HepG2 (cell line): ENCODE measurements around the gene CSNK2A1. TPM values are rescaled to one million over a fixed set of nuclear protein-coding genes. Genes with fewer than 3 reads are reported as not detected.

Source experiments
- FOXP1 ChIP-seq, 2 experiments: fragments of 450-650 bp in 1 of 2; IDR thresholded peaks; 2 replicates each; pipeline ENCODE4 v1.6.1; 2017 to 2018; ENCODE audit warnings: antibody characterized with exemption in 1 of 2
- GMEB1 ChIP-seq: sonication (generic); formaldehyde crosslinking; IDR thresholded peaks from 2 replicates; pipeline ENCODE4 v1.5.1; 2020; ENCODE audit warnings: missing genetic modification reagents, mild to moderate bottlenecking, borderline replicate concordance
- HOXA3 ChIP-seq: sonication (generic); formaldehyde crosslinking; IDR thresholded peaks from 2 replicates; pipeline ENCODE4 v1.5.0; 2020; ENCODE audit warnings: missing genetic modification reagents
- IKZF5 ChIP-seq: IDR thresholded peaks from 2 replicates; pipeline ENCODE4 v1.6.1; 2018; ENCODE audit warnings: missing genetic modification reagents, mild to moderate bottlenecking, missing compliant biosample characterization
- KAT7 ChIP-seq: IDR thresholded peaks from 2 replicates; pipeline ENCODE4 v1.6.1; 2018; ENCODE audit warnings: borderline replicate concordance, missing compliant biosample characterization
- KDM3A ChIP-seq: IDR thresholded peaks from 2 replicates; pipeline ENCODE4 v1.6.1; 2018; ENCODE audit warnings: low read depth, missing compliant biosample characterization
- KDM6A ChIP-seq: IDR thresholded peaks from 2 replicates; pipeline ENCODE4 v1.6.1; 2016; ENCODE audit warnings: low read depth
- SOX5 ChIP-seq: IDR thresholded peaks from 2 replicates; pipeline ENCODE4 v1.6.1; 2016; ENCODE audit warnings: borderline replicate concordance
- TBX2 ChIP-seq: sonication (generic); formaldehyde crosslinking; IDR thresholded peaks from 2 replicates; pipeline ENCODE4 v1.5.0; 2020; ENCODE audit warnings: missing genetic modification reagents, mild to moderate bottlenecking, borderline replicate concordance
- TBX3 ChIP-seq: fragments of 450-650 bp; IDR thresholded peaks from 2 replicates; pipeline ENCODE4 v1.6.1; 2017; ENCODE audit warnings: antibody characterized with exemption, mild to moderate bottlenecking, inconsistent platforms, borderline replicate concordance
- ZBTB20 ChIP-seq: sonication (generic); formaldehyde crosslinking; IDR thresholded peaks from 2 replicates; pipeline ENCODE4 v1.8.1; 2023; ENCODE audit warnings: missing genetic modification reagents, low read depth, mild to moderate bottlenecking, borderline replicate concordance
- ZMAT3 ChIP-seq: sonication (generic); formaldehyde crosslinking; conservative IDR thresholded peaks from 2 replicates; pipeline ENCODE4 v1.7.0; 2021; ENCODE audit warnings: missing genetic modification reagents
- ZMYM4 ChIP-seq: sonication (generic); formaldehyde crosslinking; IDR thresholded peaks from 2 replicates; pipeline ENCODE4 v1.8.1; 2023; ENCODE audit warnings: mild to moderate bottlenecking, missing genetic modification reagents
- ZNF264 ChIP-seq: sonication (generic); formaldehyde crosslinking; IDR thresholded peaks from 2 replicates; pipeline ENCODE4 v1.4.0; 2020; ENCODE audit warnings: missing genetic modification reagents
- ZNF331 ChIP-seq: sonication (generic); formaldehyde crosslinking; IDR thresholded peaks from 2 replicates; pipeline ENCODE4 v1.4.0; 2020; ENCODE audit warnings: missing genetic modification reagents
- ZNF383 ChIP-seq: sonication (generic); formaldehyde crosslinking; IDR thresholded peaks from 2 replicates; pipeline ENCODE4 v1.4.0; 2020; ENCODE audit warnings: missing genetic modification reagents, mild to moderate bottlenecking, borderline replicate concordance
- ZNF501 ChIP-seq: sonication (generic); formaldehyde crosslinking; IDR thresholded peaks from 2 replicates; pipeline ENCODE4 v1.5.1; 2020; ENCODE audit warnings: mild to moderate bottlenecking, moderate library complexity, missing genetic modification reagents
- ZNF629 ChIP-seq: sonication (generic); formaldehyde crosslinking; conservative IDR thresholded peaks from 2 replicates; pipeline ENCODE4 v1.5.0; 2020; ENCODE audit warnings: missing genetic modification reagents
- ZNF652 ChIP-seq: IDR thresholded peaks from 2 replicates; pipeline ENCODE4 v1.6.1; 2016; ENCODE audit warnings: low read depth, borderline replicate concordance
- ZSCAN9 ChIP-seq: IDR thresholded peaks from 2 replicates; pipeline ENCODE4 v1.6.1; 2016; ENCODE audit warnings: borderline replicate concordance
- polyA plus RNA-seq, 8 experiments: library from polyadenylated mRNA; depleted of rRNA in 3 of 8; stranded (reverse) in 7 of 8; unstranded in 1 of 8; fragments of >200 nt; fragmentation: Illumina TruSeq in 4 of 8; extraction: Trizol in 4 of 8; gene quantifications; 2 replicates each; pipeline versions ENCODE4 v1.2.1 to v1.2.3, GENCODE V29; 2011 to 2016; ENCODE audit warnings: low read depth in 4 of 8, missing spikeins in 1 of 8, mixed read lengths in 1 of 8; ENCODE audit not compliant: insufficient read depth in 1 of 8
- total RNA-seq, 5 experiments: library from RNA; depleted of rRNA; stranded (reverse); fragments of >200 nt; fragmentation: Illumina TruSeq; extraction: Trizol; gene quantifications; 2 replicates each; pipeline ENCODE4 v1.2.3, GENCODE V29; 2016; ENCODE audit warnings: low read depth in 1 of 5
- TF ChIP-seq, protein P1 (sequence below): sonication (generic); formaldehyde crosslinking; IDR thresholded peaks from 2 replicates; pipeline ENCODE4 v1.5.1; 2020; ENCODE audit warnings: mild to moderate bottlenecking, missing genetic modification reagents, borderline replicate concordance

CSNK2A1 gene
- total and polyA plus RNA-seq, 2 of the 13 experiments (the other 11 are each of a cell fraction or from before 2014, with no cell fraction given) = 153 to 231 TPM

DNA sequence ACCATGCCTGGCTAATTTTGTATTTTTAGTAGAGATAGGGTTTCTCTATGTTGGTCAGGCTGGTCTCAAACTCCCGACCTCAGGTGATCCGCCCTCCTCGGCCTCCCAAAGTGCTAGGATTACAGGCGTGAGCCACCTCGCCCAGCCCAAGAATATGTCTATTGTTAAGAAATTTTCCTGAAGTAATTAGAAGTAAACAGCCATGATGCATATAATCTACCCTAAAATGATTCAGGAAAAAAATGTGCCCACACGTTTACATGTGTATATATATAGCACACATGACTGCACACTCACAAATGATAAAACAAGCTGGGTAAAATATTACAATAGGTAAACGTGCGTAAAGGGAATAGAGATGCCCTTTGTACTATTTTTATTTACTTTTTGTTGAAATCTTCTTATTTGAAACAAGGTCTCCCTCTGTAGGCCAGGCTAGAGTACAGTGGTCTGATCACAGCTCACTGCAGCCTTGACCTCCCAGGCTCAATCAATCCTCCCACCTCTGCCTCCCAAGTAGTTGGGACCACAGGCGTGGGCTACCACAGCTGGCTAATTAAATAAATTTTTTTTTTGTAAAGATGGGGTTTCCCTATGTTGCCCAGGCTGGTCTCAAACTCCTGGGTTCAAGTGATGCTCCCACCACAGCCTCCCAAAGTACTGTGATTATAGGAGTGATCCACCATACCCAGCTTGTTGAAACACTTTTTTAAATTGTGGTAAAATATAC, 33.1 kb downstream of the CSNK2A1 start (continued):
- TF ChIP-seq, protein P1, sequence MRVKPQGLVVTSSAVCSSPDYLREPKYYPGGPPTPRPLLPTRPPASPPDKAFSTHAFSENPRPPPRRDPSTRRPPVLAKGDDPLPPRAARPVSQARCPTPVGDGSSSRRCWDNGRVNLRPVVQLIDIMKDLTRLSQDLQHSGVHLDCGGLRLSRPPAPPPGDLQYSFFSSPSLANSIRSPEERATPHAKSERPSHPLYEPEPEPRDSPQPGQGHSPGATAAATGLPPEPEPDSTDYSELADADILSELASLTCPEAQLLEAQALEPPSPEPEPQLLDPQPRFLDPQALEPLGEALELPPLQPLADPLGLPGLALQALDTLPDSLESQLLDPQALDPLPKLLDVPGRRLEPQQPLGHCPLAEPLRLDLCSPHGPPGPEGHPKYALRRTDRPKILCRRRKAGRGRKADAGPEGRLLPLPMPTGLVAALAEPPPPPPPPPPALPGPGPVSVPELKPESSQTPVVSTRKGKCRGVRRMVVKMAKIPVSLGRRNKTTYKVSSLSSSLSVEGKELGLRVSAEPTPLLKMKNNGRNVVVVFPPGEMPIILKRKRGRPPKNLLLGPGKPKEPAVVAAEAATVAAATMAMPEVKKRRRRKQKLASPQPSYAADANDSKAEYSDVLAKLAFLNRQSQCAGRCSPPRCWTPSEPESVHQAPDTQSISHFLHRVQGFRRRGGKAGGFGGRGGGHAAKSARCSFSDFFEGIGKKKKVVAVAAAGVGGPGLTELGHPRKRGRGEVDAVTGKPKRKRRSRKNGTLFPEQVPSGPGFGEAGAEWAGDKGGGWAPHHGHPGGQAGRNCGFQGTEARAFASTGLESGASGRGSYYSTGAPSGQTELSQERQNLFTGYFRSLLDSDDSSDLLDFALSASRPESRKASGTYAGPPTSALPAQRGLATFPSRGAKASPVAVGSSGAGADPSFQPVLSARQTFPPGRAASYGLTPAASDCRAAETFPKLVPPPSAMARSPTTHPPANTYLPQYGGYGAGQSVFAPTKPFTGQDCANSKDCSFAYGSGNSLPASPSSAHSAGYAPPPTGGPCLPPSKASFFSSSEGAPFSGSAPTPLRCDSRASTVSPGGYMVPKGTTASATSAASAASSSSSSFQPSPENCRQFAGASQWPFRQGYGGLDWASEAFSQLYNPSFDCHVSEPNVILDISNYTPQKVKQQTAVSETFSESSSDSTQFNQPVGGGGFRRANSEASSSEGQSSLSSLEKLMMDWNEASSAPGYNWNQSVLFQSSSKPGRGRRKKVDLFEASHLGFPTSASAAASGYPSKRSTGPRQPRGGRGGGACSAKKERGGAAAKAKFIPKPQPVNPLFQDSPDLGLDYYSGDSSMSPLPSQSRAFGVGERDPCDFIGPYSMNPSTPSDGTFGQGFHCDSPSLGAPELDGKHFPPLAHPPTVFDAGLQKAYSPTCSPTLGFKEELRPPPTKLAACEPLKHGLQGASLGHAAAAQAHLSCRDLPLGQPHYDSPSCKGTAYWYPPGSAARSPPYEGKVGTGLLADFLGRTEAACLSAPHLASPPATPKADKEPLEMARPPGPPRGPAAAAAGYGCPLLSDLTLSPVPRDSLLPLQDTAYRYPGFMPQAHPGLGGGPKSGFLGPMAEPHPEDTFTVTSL = peak; percentile 84; the same call in 1 of the 2 replicates
- TF ChIP-seq ZBTB20 = peak; percentile 66
- TF ChIP-seq ZSCAN9 (CRISPR knock-in tag) = peak; percentile 52; the same call in 1 of the 2 replicates
- TF ChIP-seq TBX2 (CRISPR knock-in tag) = peak; percentile 18; the same call in 1 of the 2 replicates
- TF ChIP-seq SOX5 (CRISPR knock-in tag) = peak; percentile 99
- TF ChIP-seq IKZF5 (CRISPR knock-in tag) = peak; percentile 72
- TF ChIP-seq ZMYM4 (CRISPR knock-in tag) = peak; percentile 82
- peak; percentile 34; the same call in 1 of the 2 replicates for TF ChIP-seq FOXP1 (IDR thresholded peaks at IDR 0.05)
- peak; percentile 83 for TF ChIP-seq FOXP1 (CRISPR knock-in tag; IDR thresholded peaks at IDR 0.05)
- TF ChIP-seq KAT7 (CRISPR knock-in tag) = peak; percentile 80; the same call in 1 of the 2 replicates
- peak; percentile 62 for TF ChIP-seq ZNF501 (CRISPR knock-in tag)
- peak; percentile 56; the same call in 1 of the 2 replicates for TF ChIP-seq GMEB1
- peak; percentile 51; the same call in 1 of the 2 replicates for TF ChIP-seq KDM6A (CRISPR knock-in tag)
- 0 out of 2 replicates have a peak, but pooled peaks have one; percentile 69 for TF ChIP-seq ZNF264
- peak; percentile 76 for TF ChIP-seq ZNF331
- TF ChIP-seq ZMAT3 (CRISPR knock-in tag) = peak; percentile 58; the same call in 1 of the 2 replicates
- peak; percentile 34; the same call in 1 of the 2 replicates for TF ChIP-seq ZNF652 (CRISPR knock-in tag)
- peak; percentile 57; the same call in 1 of the 2 replicates for TF ChIP-seq KDM3A (CRISPR knock-in tag)
- peak; percentile 80 for TF ChIP-seq HOXA3 (CRISPR knock-in tag)
- peak; percentile 72; the same call in 1 of the 2 replicates for TF ChIP-seq ZNF383 (CRISPR knock-in tag)
- TF ChIP-seq TBX3 = peak; percentile 38; the same call in 1 of the 2 replicates
- TF ChIP-seq ZNF629 (CRISPR knock-in tag) = peak; percentile 50; the same call in 1 of the 2 replicates
